Sigmoid colon (tissue), 7 donors: Measurements from ENCODE around the gene USP15. TPM values are rescaled to one million over a fixed set of nuclear protein-coding genes. Genes with fewer than 3 reads are reported as not detected.

ENCODE experiments used
- DNase-seq: peaks from one replicate; pipeline ENCODE4 v3.0.0-alpha.2; 2019
- H3K27ac ChIP-seq, 4 donors: fragments of 200-600 bp; sonication (generic); one replicate each; pipeline ENCODE4 v1.5.1; 2016 to 2019; ENCODE audit warnings: mild to moderate bottlenecking in 1 of 4
- H3K27me3 ChIP-seq, 3 donors: fragments of 200-600 bp; sonication (generic); one replicate each; pipeline ENCODE4 v1.5.1; 2019; ENCODE audit warnings: mild to moderate bottlenecking in 1 of 3
- H3K36me3 ChIP-seq, 4 donors: fragments of 200-600 bp; sonication (generic); one replicate each; pipeline ENCODE4 v1.5.1; 2016 to 2019
- H3K4me1 ChIP-seq, 4 donors: fragments of 200-600 bp; sonication (generic); one replicate each; pipeline ENCODE4 v1.5.1; 2017 to 2019
- H3K4me3 ChIP-seq, 4 donors: fragments of 200-600 bp; sonication (generic); one replicate each; pipeline ENCODE4 v1.5.1; 2017 to 2019; ENCODE audit warnings: mild to moderate bottlenecking in 2 of 4, moderate library complexity in 1 of 4
- H3K9me3 ChIP-seq, 4 donors: fragments of 200-600 bp in 3 of 4; sonication (generic) in 3 of 4; one replicate each; pipeline versions ENCODE4 v1.5.1 to v1.6.1; 2013 to 2019
- EP300 ChIP-seq, 4 donors: sonication (generic); formaldehyde crosslinking; IDR thresholded peaks; one replicate each; pipeline ENCODE4 v1.6.1; 2017; ENCODE audit warnings: antibody characterized with exemption in 4 of 4
- POLR2A ChIP-seq, 2 donors: fragments of 450-650 bp; IDR thresholded peaks; one replicate each; pipeline ENCODE4 v1.6.1; 2016; ENCODE audit warnings: antibody characterized with exemption in 2 of 2, mild to moderate bottlenecking in 2 of 2, moderate library complexity in 2 of 2
- POLR2AphosphoS5 ChIP-seq, 4 donors: sonication (generic); formaldehyde crosslinking; IDR thresholded peaks; one replicate each; pipeline ENCODE4 v1.6.1; 2017; ENCODE audit warnings: antibody characterized with exemption in 4 of 4
- WGBS, 2 donors: extraction: QIAGEN DNeasy Blood & Tissue Kit; methylation state at CpG; one replicate each; pipeline ENCODE4 v1.1.7; 2013; 5-methylcytosine and 5-hydroxymethylcytosine counted together
- intact Hi-C: fragments of 100-400 bp; cut with DNase I; formaldehyde crosslinking; loops from one replicate; pipeline ENCODE4 v1.15.1; 2023
- polyA plus RNA-seq, 3 donors: library from polyadenylated mRNA; stranded (reverse); fragments of 200-250 nt; gene quantifications; one replicate each; pipeline ENCODE4 v1.2.3, GENCODE V29; 2013
- total RNA-seq, 4 donors: library from RNA; depleted of rRNA; stranded (reverse); fragments of >200 nt; gene quantifications; one replicate each; pipeline ENCODE4 v1.1.0, GENCODE V29; 2016
- TF ChIP-seq, protein P1 (sequence below), 4 experiments: fragments of 450-650 bp in 3 of 4; fragments of 200-600 bp in 1 of 4; IDR thresholded peaks; one replicate each; pipeline ENCODE4 v1.5.1; 2016 to 2019; ENCODE audit warnings: antibody characterized with exemption in 4 of 4, mild to moderate bottlenecking in 3 of 4, moderate library complexity in 2 of 4
- donor health status: healthy with polysubstance abuse.
- donor health status: Bipolar disorder and iron deficiency.
- donor health status: healthy.

USP15 gene
- total and polyA plus RNA-seq, 7 donors = 22.2 to 78.4 (median 63.7) TPM

DNA sequence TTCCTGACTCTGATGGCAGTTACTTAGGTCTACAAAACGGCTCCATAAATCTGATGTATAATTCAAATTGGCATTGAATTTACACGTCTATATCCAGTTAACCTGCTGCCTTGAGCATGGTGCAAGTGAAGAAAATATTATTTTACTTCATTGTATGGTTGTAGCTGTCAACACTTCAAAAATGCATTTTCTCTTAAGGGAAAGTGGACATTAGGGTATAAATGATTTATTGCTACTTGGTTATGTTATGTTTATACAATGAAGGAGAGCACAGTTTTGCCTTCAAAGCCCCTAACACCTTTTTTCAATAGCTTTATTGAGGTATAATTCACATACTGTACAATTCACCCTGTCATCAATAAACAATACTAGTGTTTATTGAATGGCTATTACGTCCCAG, 2.0 kb upstream of the USP15 start:
- Histone ChIP-seq H3K4me3 (no peak overlapping the region), H3K27ac (peak overlapping the region in 1 of 4 donors; percentile 94)
- 51 to 76% methylated on average over 3 of the region's 3 CpGs for WGBS, 2 donors

DNA sequence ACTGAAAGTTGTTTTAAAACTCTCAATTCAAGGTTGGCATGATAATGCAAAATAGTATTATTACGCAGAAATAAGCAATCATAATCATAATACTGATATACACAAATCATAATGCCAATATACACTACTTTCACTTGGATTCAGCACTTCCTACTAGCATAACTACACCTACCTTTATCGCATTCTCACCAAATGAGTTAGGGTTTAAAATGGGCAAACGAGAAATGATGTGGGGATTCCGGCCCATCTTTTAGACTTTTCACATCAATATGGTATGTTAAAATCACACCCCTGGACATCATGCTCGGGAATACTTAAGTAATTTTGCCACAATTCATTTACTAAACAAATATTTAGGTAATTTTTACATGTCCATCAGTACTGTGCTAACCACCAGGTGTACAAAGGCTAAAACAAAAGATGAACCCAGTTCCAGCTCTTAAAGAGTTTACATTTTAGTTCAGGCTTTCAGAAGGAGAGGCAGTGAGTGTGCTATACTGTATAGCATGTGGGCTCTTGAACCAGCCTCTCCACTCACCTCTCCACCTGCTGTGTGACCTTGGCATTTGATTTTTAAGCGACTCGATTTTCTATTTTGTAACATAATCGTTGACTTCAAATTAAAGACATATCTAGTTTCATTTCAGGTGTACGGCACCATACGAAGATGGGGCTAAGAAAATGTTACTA, 1.1 kb upstream of the USP15 start:
- H3K36me3 ChIP-seq = no peaks in the 10 kb centered on the region
- peaks cover 0 to 36% (median 29%) of the 10 kb centered on the region in 4 donors for H3K4me1 ChIP-seq
- H3K9me3 ChIP-seq = no peaks in the 10 kb centered on the region
- no peaks in the 10 kb centered on the region for H3K27me3 ChIP-seq
- intact Hi-C loops = loop anchor here (10.0 kb wide), 1 partner anchor 106 kb away; no protein-coding TSS in a partner anchor
- no peak for TF ChIP-seq POLR2A (IDR thresholded peaks at IDR 0.05)
- TF ChIP-seq POLR2AphosphoS5 (IDR thresholded peaks at IDR 0.05) = no peak
- TF ChIP-seq, protein P1, sequence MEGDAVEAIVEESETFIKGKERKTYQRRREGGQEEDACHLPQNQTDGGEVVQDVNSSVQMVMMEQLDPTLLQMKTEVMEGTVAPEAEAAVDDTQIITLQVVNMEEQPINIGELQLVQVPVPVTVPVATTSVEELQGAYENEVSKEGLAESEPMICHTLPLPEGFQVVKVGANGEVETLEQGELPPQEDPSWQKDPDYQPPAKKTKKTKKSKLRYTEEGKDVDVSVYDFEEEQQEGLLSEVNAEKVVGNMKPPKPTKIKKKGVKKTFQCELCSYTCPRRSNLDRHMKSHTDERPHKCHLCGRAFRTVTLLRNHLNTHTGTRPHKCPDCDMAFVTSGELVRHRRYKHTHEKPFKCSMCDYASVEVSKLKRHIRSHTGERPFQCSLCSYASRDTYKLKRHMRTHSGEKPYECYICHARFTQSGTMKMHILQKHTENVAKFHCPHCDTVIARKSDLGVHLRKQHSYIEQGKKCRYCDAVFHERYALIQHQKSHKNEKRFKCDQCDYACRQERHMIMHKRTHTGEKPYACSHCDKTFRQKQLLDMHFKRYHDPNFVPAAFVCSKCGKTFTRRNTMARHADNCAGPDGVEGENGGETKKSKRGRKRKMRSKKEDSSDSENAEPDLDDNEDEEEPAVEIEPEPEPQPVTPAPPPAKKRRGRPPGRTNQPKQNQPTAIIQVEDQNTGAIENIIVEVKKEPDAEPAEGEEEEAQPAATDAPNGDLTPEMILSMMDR (IDR thresholded peaks at IDR 0.05) = peak in 2 of 4 experiments; percentile 5 to 7
- H3K4me3 ChIP-seq = peak overlapping the region; percentile 72 to 93 (median 89)
- peak overlapping the region; percentile 86 to 94 (median 90) for H3K27ac ChIP-seq
- DNase-seq = no peak
- 7 to 19% methylated on average over 10 of the region's 10 CpGs for WGBS, 2 donors

More for the DNA sequence above, 2.0 kb upstream of the USP15 start:
- Histone ChIP-seq H3K9me3 (no peaks in the 10 kb centered on the region), H3K27me3 (no peaks in the 10 kb centered on the region), H3K4me1 (peaks cover 0 to 27% (median 23%) of the 10 kb centered on the region in 4 donors), H3K36me3 (no peaks in the 10 kb centered on the region)
- no peak for DNase-seq
- intact Hi-C loops = loop anchor here (10.0 kb wide), 1 partner anchor 107 kb away; no protein-coding TSS in a partner anchor
- TF ChIP-seq POLR2AphosphoS5 (IDR thresholded peaks at IDR 0.05) (no peak), POLR2A (IDR thresholded peaks at IDR 0.05) (no peak), EP300 (IDR thresholded peaks at IDR 0.05) (no peak)
- TF ChIP-seq, protein P1 (IDR thresholded peaks at IDR 0.05) = no peak

DNA sequence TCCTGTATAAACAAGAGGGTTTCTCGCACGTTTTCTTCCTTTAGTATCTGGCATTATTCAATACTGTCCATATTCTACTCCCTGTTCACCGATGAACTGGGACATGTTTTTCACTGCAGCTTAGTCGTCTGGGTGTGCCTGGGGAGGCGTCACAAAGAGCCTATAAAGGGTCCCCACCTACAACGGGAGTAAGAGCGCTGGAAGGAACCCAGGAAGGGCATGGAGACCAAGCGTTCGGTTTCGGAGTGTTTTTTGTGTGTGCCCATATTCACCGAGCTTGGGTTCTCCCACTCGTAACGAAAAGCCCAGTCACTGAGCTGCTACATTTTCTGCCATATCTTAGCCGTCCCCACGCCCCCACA, 592 bp upstream of the USP15 start:
- Histone ChIP-seq H3K4me1 (peaks cover 0 to 40% (median 32%) of the 10 kb centered on the region in 4 donors), H3K27me3 (no peaks in the 10 kb centered on the region), H3K27ac (peak overlapping the region; percentile 86 to 94 (median 90)), H3K36me3 (no peaks in the 10 kb centered on the region), H3K9me3 (no peaks in the 10 kb centered on the region), H3K4me3 (peak overlapping the region; percentile 72 to 93 (median 89))
- WGBS, 2 donors = 0 to 1% methylated on average over 15 of the region's 15 CpGs
- intact Hi-C loops = loop anchor here (10.0 kb wide), 1 partner anchor 105 kb away; no protein-coding TSS in a partner anchor
- no peak for DNase-seq
- TF ChIP-seq POLR2A (IDR thresholded peaks at IDR 0.05) (peak; percentile 66 to 78), EP300 (IDR thresholded peaks at IDR 0.05) (no peak), POLR2AphosphoS5 (IDR thresholded peaks at IDR 0.05) (peak in 1 of 4 donors; percentile 86)
- TF ChIP-seq, protein P1 (IDR thresholded peaks at IDR 0.05) = no peak

DNA sequence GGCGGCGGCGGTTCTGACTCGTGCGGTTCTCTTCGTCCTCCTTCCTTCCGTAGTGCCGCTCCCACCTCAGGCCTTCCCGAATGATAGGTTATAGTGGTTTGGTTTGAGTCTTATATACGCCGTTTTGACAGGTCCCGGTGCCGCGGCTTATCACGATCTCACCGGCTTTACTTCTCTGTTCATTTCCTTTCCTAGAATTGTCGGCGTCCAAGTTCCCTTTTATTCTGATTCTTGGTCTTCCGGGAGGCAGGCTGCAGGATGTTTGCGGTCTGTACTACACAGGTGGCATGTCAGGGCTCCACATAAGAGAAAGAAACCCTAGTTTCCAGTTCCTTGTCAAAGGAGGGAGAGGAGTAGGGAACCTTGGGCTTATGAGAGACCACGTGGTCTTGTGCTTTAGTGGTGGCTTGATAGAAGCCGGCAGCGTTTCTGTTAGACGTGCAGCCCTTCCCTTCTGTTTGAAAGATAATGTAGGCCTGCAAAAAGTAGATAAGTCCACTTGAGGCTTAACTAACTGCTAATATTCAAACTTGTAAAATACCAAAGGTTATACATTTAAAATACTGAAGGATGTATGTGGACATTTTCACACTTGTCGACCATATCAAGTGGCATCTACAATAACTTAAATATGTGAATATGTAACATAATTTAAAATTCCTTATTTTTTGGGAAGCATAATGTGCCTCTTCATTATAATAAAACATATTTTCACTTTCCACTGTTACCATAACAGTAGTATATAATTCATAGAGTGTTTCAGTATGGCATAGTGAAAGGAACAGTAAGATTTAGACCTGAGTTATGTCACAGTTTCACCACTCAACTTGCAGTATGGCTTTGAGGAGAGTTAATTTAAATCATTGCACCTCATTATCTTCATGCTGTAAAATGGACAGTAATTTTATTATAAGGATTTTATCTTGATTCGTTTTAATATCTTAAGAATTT, 804 bp downstream of the USP15 start:
- WGBS, 2 donors = 1 to 2% methylated on average over 26 of the region's 26 CpGs
- intact Hi-C loops = loop anchor here (2.0 to 5.0 kb wide), 2 partner anchors 206 to 341 kb away; partner anchors contain the start of gene MON2
- peaks cover 0 to 54% (median 37%) of the 10 kb centered on the region in 4 donors for H3K4me1 ChIP-seq

More for the DNA sequence above, 804 bp downstream of the USP15 start:
- TF ChIP-seq, protein P1 (IDR thresholded peaks at IDR 0.05) = no peak
- TF ChIP-seq EP300 (IDR thresholded peaks at IDR 0.05) (no peak), POLR2AphosphoS5 (IDR thresholded peaks at IDR 0.05) (peak in 1 of 4 donors; percentile 22), POLR2A (IDR thresholded peaks at IDR 0.05) (no peak)
- peak overlapping the region; percentile 72 to 93 (median 89) for H3K4me3 ChIP-seq
- no peak for DNase-seq
- H3K27me3 ChIP-seq = no peaks in the 10 kb centered on the region
- H3K9me3 ChIP-seq = no peaks in the 10 kb centered on the region
- H3K36me3 ChIP-seq = no peaks in the 10 kb centered on the region
- peak overlapping the region; percentile 86 to 94 (median 90) for H3K27ac ChIP-seq
